Heart left ventricle (tissue), 13 donors: ENCODE results near the gene C17orf100.

Experiments used
- CTCF ChIP-seq, 12 donors: fragments of 200-600 bp; sonication (generic) in 4 of 12; IDR thresholded peaks; one replicate each; pipeline versions ENCODE4 v1.5.0 to v1.8.0; 2018 to 2022; ENCODE audit warnings: antibody characterized with exemption in 12 of 12, mild to moderate bottlenecking in 5 of 12
- POLR2A ChIP-seq, 2 donors: fragments of 450-650 bp; IDR thresholded peaks; one replicate each; pipeline ENCODE4 v1.6.1; 2017; ENCODE audit warnings: antibody characterized with exemption in 2 of 2, mild to moderate bottlenecking in 2 of 2, moderate library complexity in 2 of 2
- donor health status: ischemic (EF 13 %, LVEDD 7.1; RV severe dilation, severe dysfunction).
- donor health status: DM: no; HTN: yes; CAD: no.
- donor health status: DM: no; HTN: no; CAD: no.
- donor health status: ischemic (EF 25% LVEDD 6.9; RV normal size, moderate dysfunction).
- donor health status: ischemic (EF 25% LVEDD 5.7; RV mildly dilated, moderate dysfunction).
- donor health status: ischemic (EF 35%, LVEDD 5.7; RV mildly dilated, moderate dysfunction).
- donor health status: nonischemic (EF 11% LVEDD 7.7; RV severe dilation, severe dysfunction).
- donor health status: DM: yes; HTN: yes; CAD: no.
- donor health status: PGD.
- donor health status: ischemic (EF 29% LVEDD 5.4; RV normal size, mild dysfunction).
- donor health status: nonischemic (EF 23%, LVEDD 6.1; RV moderate dilation, normal function).

GRCh38 chr17:6660101-6660500 lies 8.5 kb downstream of the C17orf100 start:
- TF ChIP-seq CTCF (IDR thresholded peaks at IDR 0.05) (no peak), POLR2A (IDR thresholded peaks at IDR 0.05) (no peak)
